Measurements from ENCODE around the gene CNOT11.
"Not testable (repeated sequence)": the region's sequence is repeated elsewhere in the genome, so short reads cannot be mapped to it uniquely, and the experiment has no call there.

The CNOT11 gene

GRCh38 chr2:101252408-101253012 lies at the start of gene CNOT11:
TSS of gene CNOT11 (plus strand) at chr2:101252886. CDS start at chr2:101252965, 79 bp downstream.
- peak within 1 kb of the TSS; percentile 97 for H3K27ac Mint-ChIP-seq
- H3K4me3 Mint-ChIP-seq, result peak within 1 kb of the TSS; percentile 100
- no peaks in the 10 kb centered on the region for H3K9me3 Mint-ChIP-seq
- H3K4me1 Mint-ChIP-seq (ENCODE audit: low read depth), result peaks cover 51% of the 10 kb centered on the region
- H3K36me3 Mint-ChIP-seq (ENCODE audit: low read depth), result peaks cover 19% of the 10 kb centered on the region
- no peaks in the 10 kb centered on the region for H3K27me3 Mint-ChIP-seq

GRCh38 chr2:101204400-101205115 lies 48.1 kb upstream of the CNOT11 start:
- Mint-ChIP-seq H3K27ac (peak overlapping the region; percentile 45), H3K4me3 (peak overlapping the region; percentile 60), H3K36me3 (ENCODE audit: low read depth) (no peaks in the 10 kb centered on the region)

GRCh38 chr2:101205521-101206479 lies 46.9 kb upstream of the CNOT11 start:
- no peaks in the 10 kb centered on the region for H3K9me3 Mint-ChIP-seq
- H3K27ac Mint-ChIP-seq, result peak overlapping the region; percentile 49
- H3K36me3 Mint-ChIP-seq (ENCODE audit: low read depth), result no peaks in the 10 kb centered on the region
- H3K27me3 Mint-ChIP-seq, result no peaks in the 10 kb centered on the region
- peaks cover 10% of the 10 kb centered on the region for H3K4me1 Mint-ChIP-seq (ENCODE audit: low read depth)
- peak overlapping the region; percentile 60 for H3K4me3 Mint-ChIP-seq

More at GRCh38 chr2:101204400-101205115, 48.1 kb upstream of the CNOT11 start:
- H3K4me1 Mint-ChIP-seq (ENCODE audit: low read depth), result peaks cover 10% of the 10 kb centered on the region
- H3K27me3 Mint-ChIP-seq, result no peaks in the 10 kb centered on the region
- no peaks in the 10 kb centered on the region for H3K9me3 Mint-ChIP-seq

GRCh38 chr2:101208830-101209229 lies 43.9 kb upstream of the CNOT11 start:
- H3K36me3 Mint-ChIP-seq (ENCODE audit: low read depth), result no peaks in the 10 kb centered on the region
- peaks cover 10% of the 10 kb centered on the region for H3K4me1 Mint-ChIP-seq (ENCODE audit: low read depth)
- H3K27ac Mint-ChIP-seq, result no peak overlapping the region
- peaks cover 4% of the 10 kb centered on the region for H3K9me3 Mint-ChIP-seq
- no peaks in the 10 kb centered on the region for H3K27me3 Mint-ChIP-seq
- no peak overlapping the region for H3K4me3 Mint-ChIP-seq

GRCh38 chr2:101219246-101219645 lies 33.4 kb upstream of the CNOT11 start:
- Mint-ChIP-seq H3K9me3 (peaks cover 2% of the 10 kb centered on the region), H3K36me3 (ENCODE audit: low read depth) (no peaks in the 10 kb centered on the region), H3K27me3 (no peaks in the 10 kb centered on the region), H3K27ac (no peak overlapping the region), H3K4me1 (ENCODE audit: low read depth) (peaks cover 9% of the 10 kb centered on the region), H3K4me3 (no peak overlapping the region)

- not testable (repeated sequence) for H3K27me3 Mint-ChIP-seq; H3K27ac Mint-ChIP-seq; H3K36me3 Mint-ChIP-seq (ENCODE audit: low read depth); H3K4me3 Mint-ChIP-seq; H3K9me3 Mint-ChIP-seq
- H3K4me1 Mint-ChIP-seq (ENCODE audit: low read depth), result peaks cover 14% of the 10 kb centered on the region
These were observed 32.6 kb upstream of the CNOT11 start for GRCh38 chr2:101220091-101220490.

GRCh38 chr2:101223814-101224231 lies 28.9 kb upstream of the CNOT11 start:
- peaks cover 5% of the 10 kb centered on the region for H3K9me3 Mint-ChIP-seq
- H3K27ac Mint-ChIP-seq, result peak overlapping the region; percentile 12
- H3K27me3 Mint-ChIP-seq, result no peaks in the 10 kb centered on the region
- H3K4me1 Mint-ChIP-seq (ENCODE audit: low read depth), result peaks cover 14% of the 10 kb centered on the region
- peak overlapping the region; percentile 36 for H3K4me3 Mint-ChIP-seq
- H3K36me3 Mint-ChIP-seq (ENCODE audit: low read depth), result peaks cover 3% of the 10 kb centered on the region

GRCh38 chr2:101230541-101231001 lies 22.1 kb upstream of the CNOT11 start:
- Mint-ChIP-seq H3K27me3 (no peaks in the 10 kb centered on the region), H3K27ac (no peak overlapping the region), H3K4me1 (ENCODE audit: low read depth) (no peaks in the 10 kb centered on the region), H3K9me3 (peaks cover 10% of the 10 kb centered on the region), H3K36me3 (ENCODE audit: low read depth) (peaks cover 4% of the 10 kb centered on the region), H3K4me3 (no peak overlapping the region)

GRCh38 chr2:101231240-101231639 lies 21.4 kb upstream of the CNOT11 start:
- Mint-ChIP-seq H3K27ac (no peak overlapping the region), H3K36me3 (ENCODE audit: low read depth) (peaks cover 4% of the 10 kb centered on the region), H3K4me1 (ENCODE audit: low read depth) (no peaks in the 10 kb centered on the region), H3K9me3 (peaks cover 10% of the 10 kb centered on the region), H3K4me3 (no peak overlapping the region), H3K27me3 (no peaks in the 10 kb centered on the region)

- Mint-ChIP-seq H3K27me3 (no peaks in the 10 kb centered on the region), H3K27ac (no peak overlapping the region), H3K4me3 (no peak overlapping the region), H3K36me3 (ENCODE audit: low read depth) (peaks cover 4% of the 10 kb centered on the region), H3K4me1 (ENCODE audit: low read depth) (no peaks in the 10 kb centered on the region), H3K9me3 (peaks cover 10% of the 10 kb centered on the region)
These were observed 20.6 kb upstream of the CNOT11 start for GRCh38 chr2:101231937-101232730.

GRCh38 chr2:101232770-101233169 lies 19.9 kb upstream of the CNOT11 start:
- no peak overlapping the region for H3K27ac Mint-ChIP-seq
- H3K36me3 Mint-ChIP-seq (ENCODE audit: low read depth), result peaks cover 4% of the 10 kb centered on the region
- peaks cover 10% of the 10 kb centered on the region for H3K9me3 Mint-ChIP-seq
- no peaks in the 10 kb centered on the region for H3K4me1 Mint-ChIP-seq (ENCODE audit: low read depth)
- no peak overlapping the region for H3K4me3 Mint-ChIP-seq
- H3K27me3 Mint-ChIP-seq, result no peaks in the 10 kb centered on the region

- Mint-ChIP-seq H3K27ac (no peak overlapping the region), H3K9me3 (peaks cover 10% of the 10 kb centered on the region), H3K4me1 (ENCODE audit: low read depth) (no peaks in the 10 kb centered on the region), H3K36me3 (ENCODE audit: low read depth) (peaks cover 4% of the 10 kb centered on the region), H3K4me3 (no peak overlapping the region), H3K27me3 (no peaks in the 10 kb centered on the region)
These were observed 18.3 kb upstream of the CNOT11 start for GRCh38 chr2:101234169-101234938.

- H3K4me1 Mint-ChIP-seq (ENCODE audit: low read depth); H3K27me3 Mint-ChIP-seq; H3K36me3 Mint-ChIP-seq (ENCODE audit: low read depth); H3K27ac Mint-ChIP-seq; H3K4me3 Mint-ChIP-seq; H3K9me3 Mint-ChIP-seq: not testable (repeated sequence)
These were observed 16.7 kb upstream of the CNOT11 start for GRCh38 chr2:101235956-101236355.

GRCh38 chr2:101237944-101238343 lies 14.7 kb upstream of the CNOT11 start:
- H3K27me3 Mint-ChIP-seq; H3K36me3 Mint-ChIP-seq (ENCODE audit: low read depth); H3K9me3 Mint-ChIP-seq; H3K4me1 Mint-ChIP-seq (ENCODE audit: low read depth); H3K4me3 Mint-ChIP-seq; H3K27ac Mint-ChIP-seq: not testable (repeated sequence)
